Testis (tissue), 2 donors: ENCODE measurements around the gene JRKL.

Experiments
- POLR2A ChIP-seq: fragments of 450-650 bp; IDR thresholded peaks from one replicate; pipeline ENCODE4 v1.6.1; 2017; ENCODE audit warnings: antibody characterized with exemption, mild to moderate bottlenecking, moderate library complexity
- TF ChIP-seq, protein P1 (sequence below), 3 experiments: fragments of 450-650 bp in 2 of 3; fragments of 200-600 bp in 1 of 3; sonication (generic) in 1 of 3; IDR thresholded peaks; one replicate each; pipeline ENCODE4 v1.5.1; 2016 to 2019; ENCODE audit warnings: antibody characterized with exemption in 3 of 3, mild to moderate bottlenecking in 2 of 3, moderate library complexity in 1 of 3

DNA sequence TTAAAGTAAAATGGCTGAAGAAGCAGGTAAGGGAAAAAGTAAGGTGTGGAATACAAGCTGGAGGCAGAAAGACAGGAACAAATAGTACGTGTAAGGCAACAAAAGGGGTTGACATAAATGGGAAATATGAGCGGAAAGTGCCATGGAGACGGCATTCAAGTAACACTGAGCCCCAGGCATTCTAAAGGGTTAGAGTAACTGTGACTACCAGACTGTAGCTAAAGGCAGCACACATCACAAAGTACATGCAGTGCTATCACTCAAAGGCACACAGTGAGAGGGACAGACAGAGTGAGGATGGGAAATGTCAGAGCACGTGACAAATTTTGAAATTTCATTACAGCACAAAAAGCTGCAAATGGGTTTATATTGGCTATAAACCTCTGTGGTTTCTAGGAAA is 33.0 kb upstream of the JRKL start:
- TF ChIP-seq, protein P1, sequence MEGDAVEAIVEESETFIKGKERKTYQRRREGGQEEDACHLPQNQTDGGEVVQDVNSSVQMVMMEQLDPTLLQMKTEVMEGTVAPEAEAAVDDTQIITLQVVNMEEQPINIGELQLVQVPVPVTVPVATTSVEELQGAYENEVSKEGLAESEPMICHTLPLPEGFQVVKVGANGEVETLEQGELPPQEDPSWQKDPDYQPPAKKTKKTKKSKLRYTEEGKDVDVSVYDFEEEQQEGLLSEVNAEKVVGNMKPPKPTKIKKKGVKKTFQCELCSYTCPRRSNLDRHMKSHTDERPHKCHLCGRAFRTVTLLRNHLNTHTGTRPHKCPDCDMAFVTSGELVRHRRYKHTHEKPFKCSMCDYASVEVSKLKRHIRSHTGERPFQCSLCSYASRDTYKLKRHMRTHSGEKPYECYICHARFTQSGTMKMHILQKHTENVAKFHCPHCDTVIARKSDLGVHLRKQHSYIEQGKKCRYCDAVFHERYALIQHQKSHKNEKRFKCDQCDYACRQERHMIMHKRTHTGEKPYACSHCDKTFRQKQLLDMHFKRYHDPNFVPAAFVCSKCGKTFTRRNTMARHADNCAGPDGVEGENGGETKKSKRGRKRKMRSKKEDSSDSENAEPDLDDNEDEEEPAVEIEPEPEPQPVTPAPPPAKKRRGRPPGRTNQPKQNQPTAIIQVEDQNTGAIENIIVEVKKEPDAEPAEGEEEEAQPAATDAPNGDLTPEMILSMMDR (IDR thresholded peaks at IDR 0.05), result no peak
- no peak for TF ChIP-seq POLR2A
